HL-60 (cell line): Measurements from ENCODE around the gene CALN1.

ENCODE experiments used
- DNase-seq, 2 experiments: peaks; one replicate each; pipeline ENCODE4 v3.0.0-alpha.2; 2010 to 2020; ENCODE audit warnings: low read depth in 1 of 2, low spot score in 1 of 2
- H3K27ac ChIP-seq: fragments of 250-450 bp; sonication (Bioruptor Pico); replicated peaks from 2 replicates; pipeline ENCODE4 v1.5.1; 2020; ENCODE audit warnings: mild to moderate bottlenecking, moderate library complexity
- H3K27me3 ChIP-seq: fragments of 250-450 bp; sonication (Bioruptor Pico); 2 replicates; pipeline ENCODE4 v1.5.1; 2021; ENCODE audit warnings: mild to moderate bottlenecking, moderate library complexity; ENCODE audit not compliant: insufficient read depth, poor library complexity, severe bottlenecking
- H3K4me3 ChIP-seq: replicated peaks from 2 replicates; pipeline ENCODE4 v1.5.1; 2011; ENCODE audit warnings: mild to moderate bottlenecking, control low read depth, low read length; ENCODE audit not compliant: insufficient read depth
- CTCF ChIP-seq: IDR thresholded peaks from one replicate; pipeline ENCODE4 v1.5.1; 2011; ENCODE audit warnings: low read length, control low read depth, inconsistent platforms; ENCODE audit not compliant: insufficient read depth
- GABPA ChIP-seq: IDR thresholded peaks from 2 replicates; pipeline ENCODE4 v1.6.1; 2012; ENCODE audit warnings: low read depth
- POLR2AphosphoS5 ChIP-seq: IDR thresholded peaks from 2 replicates; pipeline ENCODE4 v1.6.1; 2012; ENCODE audit warnings: low read depth
- REST ChIP-seq: IDR thresholded peaks from 2 replicates; pipeline ENCODE4 v1.6.1; 2012; ENCODE audit warnings: low read depth; ENCODE audit not compliant: insufficient replicate concordance
- SPI1 ChIP-seq: IDR thresholded peaks from 2 replicates; pipeline ENCODE4 v1.6.1; 2012; ENCODE audit warnings: low read depth, mild to moderate bottlenecking, borderline replicate concordance

CALN1 gene

GRCh38 chr7:71896535-71896934 lies 515.6 kb downstream of the CALN1 start:
- Histone ChIP-seq H3K27ac (no peak overlapping the region), H3K4me3 (no peak overlapping the region), H3K27me3 (no peaks in the 10 kb centered on the region)
- TF ChIP-seq GABPA = no peak
- no peak for TF ChIP-seq CTCF
- TF ChIP-seq REST = no peak
- no peak for TF ChIP-seq SPI1
- no peak for TF ChIP-seq POLR2AphosphoS5
- no peak for DNase-seq

- H3K27me3 ChIP-seq = no peaks in the 10 kb centered on the region
- TF ChIP-seq POLR2AphosphoS5 (no peak), REST (no peak), GABPA (no peak), SPI1 (no peak), CTCF (no peak)
- DNase-seq = no peak
- no peak overlapping the region for H3K4me3 ChIP-seq
- no peak overlapping the region for H3K27ac ChIP-seq
Measured at GRCh38 chr7:71886046-71886445, 526.1 kb downstream of the CALN1 start.

GRCh38 chr7:71885487-71885886 lies 526.7 kb downstream of the CALN1 start:
- DNase-seq = no peak
- no peak for TF ChIP-seq REST
- TF ChIP-seq CTCF = no peak
- no peaks in the 10 kb centered on the region for H3K27me3 ChIP-seq
- H3K4me3 ChIP-seq = no peak overlapping the region
- no peak overlapping the region for H3K27ac ChIP-seq
